ENCODE results near the gene SPG11. TPM values are rescaled to one million over a fixed set of nuclear protein-coding genes. Genes with fewer than 3 reads are reported as not detected.
"Not testable (repeated sequence)": the region's sequence is repeated elsewhere in the genome, so short reads cannot be mapped to it uniquely, and the experiment has no call there.

Gene SPG11
- total RNA-seq, 1 donor from 2014 or later: 58.1 TPM

DNA sequence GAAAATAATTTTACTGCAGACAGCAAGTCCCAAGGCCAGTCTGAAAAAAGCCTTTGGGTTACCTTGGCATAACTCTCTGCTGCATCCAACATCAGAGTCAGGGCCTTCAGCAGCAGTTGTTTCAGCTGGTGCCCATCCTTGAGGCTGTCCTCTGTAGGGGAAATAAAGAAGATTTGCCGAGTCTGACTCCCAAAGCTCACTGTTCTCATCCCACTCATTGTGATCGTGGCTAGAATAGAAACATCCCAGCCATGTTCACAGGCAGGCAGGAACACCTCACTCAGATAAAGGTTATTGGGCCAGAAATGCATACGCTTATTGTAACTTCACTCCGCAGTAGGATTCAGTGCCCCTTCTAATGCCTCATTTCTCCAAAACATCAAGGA is 97.3 kb downstream of the SPG11 start:
- no peaks in the 10 kb centered on the region for H3K4me1 Mint-ChIP-seq (ENCODE audit: unreplicated experiment)
- TF ChIP-seq, protein P1, sequence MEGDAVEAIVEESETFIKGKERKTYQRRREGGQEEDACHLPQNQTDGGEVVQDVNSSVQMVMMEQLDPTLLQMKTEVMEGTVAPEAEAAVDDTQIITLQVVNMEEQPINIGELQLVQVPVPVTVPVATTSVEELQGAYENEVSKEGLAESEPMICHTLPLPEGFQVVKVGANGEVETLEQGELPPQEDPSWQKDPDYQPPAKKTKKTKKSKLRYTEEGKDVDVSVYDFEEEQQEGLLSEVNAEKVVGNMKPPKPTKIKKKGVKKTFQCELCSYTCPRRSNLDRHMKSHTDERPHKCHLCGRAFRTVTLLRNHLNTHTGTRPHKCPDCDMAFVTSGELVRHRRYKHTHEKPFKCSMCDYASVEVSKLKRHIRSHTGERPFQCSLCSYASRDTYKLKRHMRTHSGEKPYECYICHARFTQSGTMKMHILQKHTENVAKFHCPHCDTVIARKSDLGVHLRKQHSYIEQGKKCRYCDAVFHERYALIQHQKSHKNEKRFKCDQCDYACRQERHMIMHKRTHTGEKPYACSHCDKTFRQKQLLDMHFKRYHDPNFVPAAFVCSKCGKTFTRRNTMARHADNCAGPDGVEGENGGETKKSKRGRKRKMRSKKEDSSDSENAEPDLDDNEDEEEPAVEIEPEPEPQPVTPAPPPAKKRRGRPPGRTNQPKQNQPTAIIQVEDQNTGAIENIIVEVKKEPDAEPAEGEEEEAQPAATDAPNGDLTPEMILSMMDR (IDR thresholded peaks at IDR 0.05): no peak
- H3K27ac Mint-ChIP-seq (ENCODE audit: unreplicated experiment): no peak overlapping the region
- no peaks in the 10 kb centered on the region for H3K27me3 Mint-ChIP-seq (ENCODE audit: unreplicated experiment)
- peak; percentile 44 for DNase-seq (ENCODE audit: extremely low spot score, unreplicated experiment)
- H3K36me3 Mint-ChIP-seq (ENCODE audit: unreplicated experiment): peaks cover 45% of the 10 kb centered on the region
- no peak overlapping the region for H3K4me3 Mint-ChIP-seq (ENCODE audit: unreplicated experiment)
- H3K9me3 Mint-ChIP-seq (ENCODE audit: unreplicated experiment): no peaks in the 10 kb centered on the region

DNA sequence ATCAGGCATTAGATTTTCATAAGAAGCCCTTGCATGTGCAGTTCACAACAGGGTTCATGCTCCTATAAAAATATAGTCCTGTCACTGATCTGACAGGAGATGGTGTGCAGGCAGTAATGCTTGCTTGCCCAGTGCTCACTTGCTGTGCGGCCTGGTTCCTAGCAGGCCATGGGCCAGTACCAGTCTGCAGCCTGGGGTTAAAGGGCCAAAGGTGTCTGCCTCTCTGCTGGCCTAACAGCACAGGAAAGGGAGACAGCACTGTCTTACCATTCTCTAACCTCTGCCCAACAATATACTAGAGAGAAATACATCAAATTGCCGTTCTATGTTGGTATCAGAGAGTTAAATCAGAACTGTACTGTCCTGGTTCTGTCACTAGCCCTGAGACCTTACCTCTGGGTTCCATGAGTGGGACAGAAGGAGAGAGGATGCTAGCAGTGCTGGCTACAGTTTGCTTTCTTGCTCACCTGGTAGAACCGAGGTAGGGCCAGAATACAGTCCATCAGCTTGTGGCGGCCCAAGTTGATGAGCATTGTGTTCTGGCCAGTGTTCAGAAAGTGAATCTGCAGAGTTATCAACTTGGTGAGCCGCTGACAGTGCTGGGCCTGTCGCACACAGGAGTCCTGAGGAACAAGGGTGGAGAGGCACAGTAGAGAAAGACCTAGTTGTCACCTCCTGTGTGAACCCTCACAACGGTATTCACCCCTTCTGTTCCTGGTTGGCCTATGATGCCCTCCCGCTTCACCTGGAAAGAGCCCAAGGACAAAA is 97.9 kb downstream of the SPG11 start:
- H3K9me3 Mint-ChIP-seq (ENCODE audit: unreplicated experiment): no peaks in the 10 kb centered on the region
- no peaks in the 10 kb centered on the region for H3K27me3 Mint-ChIP-seq (ENCODE audit: unreplicated experiment)
- no peaks in the 10 kb centered on the region for H3K4me1 Mint-ChIP-seq (ENCODE audit: unreplicated experiment)
- TF ChIP-seq, protein P1 (IDR thresholded peaks at IDR 0.05): no peak
- DNase-seq (ENCODE audit: extremely low spot score, unreplicated experiment): peak; percentile 62
- no peak overlapping the region for H3K27ac Mint-ChIP-seq (ENCODE audit: unreplicated experiment)
- peaks cover 48% of the 10 kb centered on the region for H3K36me3 Mint-ChIP-seq (ENCODE audit: unreplicated experiment)
- no peak overlapping the region for H3K4me3 Mint-ChIP-seq (ENCODE audit: unreplicated experiment)

DNA sequence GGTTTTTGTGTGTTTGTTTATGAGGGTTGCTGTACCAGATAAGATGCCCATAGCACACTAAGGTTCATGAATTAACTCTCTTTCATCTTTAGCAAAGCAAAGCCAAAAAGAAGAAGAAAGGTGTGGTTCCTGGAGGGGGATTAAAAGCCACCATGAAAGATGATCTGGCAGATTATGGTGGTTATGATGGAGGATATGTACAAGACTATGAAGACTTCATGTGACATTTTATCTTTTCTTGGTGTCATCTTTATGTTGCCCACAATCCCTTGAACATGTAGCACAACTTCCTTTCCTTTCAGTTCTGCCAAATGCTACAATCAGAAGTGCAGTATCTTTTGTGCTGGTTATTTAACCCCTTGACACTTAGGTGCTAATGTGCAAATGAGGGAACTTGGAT is 102.5 kb downstream of the SPG11 start:
- Mint-ChIP-seq H3K36me3 (ENCODE audit: unreplicated experiment) (peaks cover 55% of the 10 kb centered on the region), H3K27ac (ENCODE audit: unreplicated experiment) (peak overlapping the region; percentile 23)
- H3K9me3 Mint-ChIP-seq (ENCODE audit: unreplicated experiment); DNase-seq (ENCODE audit: extremely low spot score, unreplicated experiment); H3K4me1 Mint-ChIP-seq (ENCODE audit: unreplicated experiment); H3K4me3 Mint-ChIP-seq (ENCODE audit: unreplicated experiment); H3K27me3 Mint-ChIP-seq (ENCODE audit: unreplicated experiment): not testable (repeated sequence)

DNA sequence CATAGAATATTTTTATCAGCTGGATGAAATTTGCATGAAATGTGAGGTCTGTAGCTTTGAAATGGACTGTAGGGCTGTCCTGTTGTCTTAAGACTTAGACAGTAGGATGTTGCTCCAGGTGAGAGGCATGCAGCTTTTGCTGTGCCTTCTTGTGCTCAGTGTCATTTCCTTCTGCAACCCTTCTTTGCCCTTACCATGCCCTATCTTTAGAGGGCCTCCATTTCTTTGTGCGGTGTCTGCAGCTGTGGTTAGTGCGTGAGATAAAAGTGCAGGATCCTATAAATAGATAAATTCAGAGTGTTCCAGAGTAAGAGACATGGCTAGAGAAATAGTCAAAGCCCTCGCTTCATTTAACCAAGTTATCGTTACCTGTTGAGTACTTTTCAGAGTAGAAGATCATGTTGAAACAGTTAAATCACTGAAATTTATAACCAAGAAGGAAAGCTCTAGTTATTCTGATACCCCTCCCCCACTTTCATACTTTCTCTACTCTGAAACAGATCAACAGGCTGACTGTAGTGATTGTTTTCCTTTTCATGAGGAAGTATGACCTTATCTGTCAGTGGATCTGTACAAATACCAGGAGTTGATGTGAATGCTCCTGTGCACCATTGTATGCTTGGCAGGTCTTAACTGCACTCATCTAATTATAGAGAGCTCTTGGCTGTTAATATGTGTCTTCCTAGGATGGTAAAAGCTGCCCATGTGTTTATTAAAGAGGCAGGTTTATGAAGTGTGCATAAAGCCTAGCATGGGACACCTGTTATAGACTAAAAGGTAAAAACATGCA is 108.3 kb downstream of the SPG11 start:
- H3K27me3 Mint-ChIP-seq (ENCODE audit: unreplicated experiment): no peaks in the 10 kb centered on the region
- peaks cover 38% of the 10 kb centered on the region for H3K36me3 Mint-ChIP-seq (ENCODE audit: unreplicated experiment)
- no peak for DNase-seq (ENCODE audit: extremely low spot score, unreplicated experiment)
- no peak overlapping the region for H3K4me3 Mint-ChIP-seq (ENCODE audit: unreplicated experiment)
- H3K9me3 Mint-ChIP-seq (ENCODE audit: unreplicated experiment): no peaks in the 10 kb centered on the region
- H3K27ac Mint-ChIP-seq (ENCODE audit: unreplicated experiment): no peak overlapping the region
- H3K4me1 Mint-ChIP-seq (ENCODE audit: unreplicated experiment): no peaks in the 10 kb centered on the region
- TF ChIP-seq, protein P1 (IDR thresholded peaks at IDR 0.05): no peak

DNA sequence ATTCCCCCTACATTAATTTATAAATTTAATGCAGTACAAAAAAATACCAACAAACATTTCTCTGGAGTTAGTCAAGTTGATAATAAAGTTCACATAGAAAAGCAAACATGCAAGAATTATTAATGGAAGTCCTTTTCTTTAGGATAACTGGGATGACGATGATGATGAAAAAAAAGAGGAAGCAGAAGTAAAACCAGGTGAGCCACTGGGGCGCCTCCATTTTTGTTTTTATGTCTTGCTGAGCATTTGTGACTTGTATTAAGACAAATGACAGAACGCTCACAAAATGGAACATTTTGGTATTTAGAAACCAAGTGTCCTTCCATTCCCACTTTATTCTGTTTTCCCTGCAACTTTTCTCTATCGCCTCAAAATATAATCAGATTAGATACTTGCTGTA is 112.7 kb downstream of the SPG11 start:
- no peak overlapping the region for H3K27ac Mint-ChIP-seq (ENCODE audit: unreplicated experiment)
- peaks cover 13% of the 10 kb centered on the region for H3K4me1 Mint-ChIP-seq (ENCODE audit: unreplicated experiment)
- TF ChIP-seq, protein P1 (IDR thresholded peaks at IDR 0.05): no peak
- H3K4me3 Mint-ChIP-seq (ENCODE audit: unreplicated experiment): no peak overlapping the region
- H3K27me3 Mint-ChIP-seq (ENCODE audit: unreplicated experiment): no peaks in the 10 kb centered on the region
- H3K36me3 Mint-ChIP-seq (ENCODE audit: unreplicated experiment): peaks cover 20% of the 10 kb centered on the region
- DNase-seq (ENCODE audit: extremely low spot score, unreplicated experiment): no peak
- H3K9me3 Mint-ChIP-seq (ENCODE audit: unreplicated experiment): no peaks in the 10 kb centered on the region
